GM19395 (cell line): ENCODE results near the gene HAGHL.
"Not testable (repeated sequence)": the region's sequence is repeated elsewhere in the genome, so short reads cannot be mapped to it uniquely, and the experiment has no call there.

ENCODE experiments used
- ATAC-seq: cut with Tn5 transposase; IDR thresholded peaks from one replicate; pipeline ENCODE4 v1.9.1; 2021; ENCODE audit warnings: mild to moderate bottlenecking, moderate library complexity; ENCODE audit not compliant: unreplicated experiment

The HAGHL gene

GRCh38 chr16:767743-768235 lies 40.9 kb downstream of the HAGHL start:
- ATAC-seq, result no peak

GRCh38 chr16:768428-768827 lies 41.5 kb downstream of the HAGHL start:
- ATAC-seq, result no peak

DNA sequence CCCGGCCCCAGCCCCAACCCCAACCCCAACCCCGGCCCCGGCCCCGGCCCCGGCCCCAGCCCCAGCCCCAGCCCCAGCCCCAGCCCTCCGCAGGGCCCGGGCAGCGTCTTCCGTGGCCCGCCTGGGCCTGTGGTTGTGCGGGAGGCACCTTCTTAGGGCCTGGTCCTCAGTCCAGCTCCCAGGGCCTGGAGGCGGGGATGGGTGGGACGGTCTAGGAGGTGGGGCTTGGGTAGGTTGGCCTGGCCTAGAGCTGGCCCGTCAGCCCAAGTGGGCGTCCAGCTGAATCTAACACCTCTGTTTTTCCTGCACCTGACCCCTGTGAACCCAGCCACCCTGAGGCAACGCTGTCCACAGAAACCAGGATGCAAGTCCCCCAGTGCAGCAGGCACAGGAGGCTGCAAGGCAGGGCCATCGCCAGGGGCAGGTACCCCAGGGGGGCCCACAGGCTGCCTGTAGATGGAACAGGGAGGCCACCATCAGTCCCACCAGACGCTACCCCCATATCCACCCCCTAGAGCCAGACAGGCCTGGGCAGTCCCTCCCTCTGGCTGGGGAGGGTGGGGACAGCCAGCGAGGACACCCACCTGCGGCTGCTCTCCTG lies 42.4 kb downstream of the HAGHL start:
- no peak for ATAC-seq

- no peak for ATAC-seq
Observed at GRCh38 chr16:769934-770333, 43.0 kb downstream of the HAGHL start.

GRCh38 chr16:770411-770810 lies 43.5 kb downstream of the HAGHL start:
- no peak for ATAC-seq

DNA sequence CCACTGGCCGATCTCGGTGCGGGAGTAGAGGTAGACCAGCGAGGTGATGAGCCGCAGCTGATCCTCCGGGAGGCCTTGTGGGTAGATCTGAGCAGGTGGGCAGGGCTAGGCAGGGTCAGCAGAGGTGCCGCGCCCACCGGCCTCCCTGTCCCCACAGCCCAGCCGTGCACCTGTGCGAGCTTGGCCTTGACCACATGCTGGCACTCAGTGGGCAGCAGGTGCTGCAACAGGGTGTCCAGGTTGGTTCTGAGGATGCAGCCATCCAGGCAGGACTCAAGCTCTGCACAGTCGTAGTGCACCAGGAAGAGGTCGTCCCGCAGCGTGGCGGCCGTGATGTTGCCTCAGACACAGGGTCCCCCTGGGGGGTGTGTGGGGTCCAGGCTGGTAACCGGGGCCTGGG lies 46.1 kb downstream of the HAGHL start:
- no peak for ATAC-seq

- ATAC-seq, result no peak
Observed at GRCh38 chr16:774086-775001, 47.4 kb downstream of the HAGHL start.

DNA sequence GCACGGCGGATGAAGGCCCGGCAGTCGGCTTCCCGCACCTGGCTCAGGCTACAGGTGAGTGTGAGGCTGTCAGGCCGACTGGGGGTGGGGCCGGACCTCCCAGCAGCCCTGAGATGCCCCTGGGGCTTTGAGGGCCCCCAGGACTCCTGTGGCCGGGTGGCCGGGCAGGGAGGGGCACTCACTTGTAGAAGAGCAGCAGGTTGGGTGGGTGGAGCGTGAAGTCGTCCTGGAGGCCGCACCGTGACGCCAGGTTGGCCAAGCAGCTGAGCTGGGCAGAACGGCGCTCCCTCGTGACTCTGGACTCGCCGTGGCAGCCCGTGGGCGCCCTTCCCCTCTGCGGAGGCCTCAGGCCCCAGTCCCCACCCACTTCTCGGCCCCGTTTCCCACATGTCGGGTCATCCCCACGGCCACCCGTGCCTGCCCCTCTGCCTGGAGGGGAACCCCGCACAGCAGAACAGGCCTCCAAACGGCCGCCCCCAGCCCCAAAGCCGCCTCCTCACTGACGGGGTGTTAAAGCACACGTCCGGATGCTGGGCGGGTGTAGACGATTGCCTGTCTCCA lies 48.4 kb downstream of the HAGHL start:
- ATAC-seq, result no peak

DNA sequence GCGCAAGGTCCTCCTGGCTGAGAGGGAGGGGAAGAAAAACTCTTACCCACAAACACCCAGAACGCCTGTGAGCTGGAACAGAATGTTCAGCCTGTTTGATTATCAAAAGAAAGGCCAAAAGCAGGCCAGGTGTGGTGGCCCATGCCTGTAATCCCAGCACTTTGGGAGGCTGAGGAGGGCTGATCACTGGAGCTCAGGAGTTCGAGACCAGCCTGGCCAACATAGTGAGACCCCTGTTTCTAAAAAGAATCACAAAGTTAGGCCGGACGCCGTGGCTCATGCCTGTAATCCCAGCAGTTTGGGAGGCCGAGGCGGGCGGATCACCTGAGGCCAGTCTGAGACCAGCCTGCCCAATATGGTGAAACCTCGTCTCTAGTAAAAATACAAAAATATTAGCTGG lies 49.4 kb downstream of the HAGHL start:
- not testable (repeated sequence) for ATAC-seq

- ATAC-seq, result no peak
Observed at GRCh38 chr16:776824-777223, 49.9 kb downstream of the HAGHL start.

GRCh38 chr16:777826-778225 lies 50.9 kb downstream of the HAGHL start:
- ATAC-seq, result no peak

- ATAC-seq, result no peak
Observed at GRCh38 chr16:778447-778846, 51.5 kb downstream of the HAGHL start.

DNA sequence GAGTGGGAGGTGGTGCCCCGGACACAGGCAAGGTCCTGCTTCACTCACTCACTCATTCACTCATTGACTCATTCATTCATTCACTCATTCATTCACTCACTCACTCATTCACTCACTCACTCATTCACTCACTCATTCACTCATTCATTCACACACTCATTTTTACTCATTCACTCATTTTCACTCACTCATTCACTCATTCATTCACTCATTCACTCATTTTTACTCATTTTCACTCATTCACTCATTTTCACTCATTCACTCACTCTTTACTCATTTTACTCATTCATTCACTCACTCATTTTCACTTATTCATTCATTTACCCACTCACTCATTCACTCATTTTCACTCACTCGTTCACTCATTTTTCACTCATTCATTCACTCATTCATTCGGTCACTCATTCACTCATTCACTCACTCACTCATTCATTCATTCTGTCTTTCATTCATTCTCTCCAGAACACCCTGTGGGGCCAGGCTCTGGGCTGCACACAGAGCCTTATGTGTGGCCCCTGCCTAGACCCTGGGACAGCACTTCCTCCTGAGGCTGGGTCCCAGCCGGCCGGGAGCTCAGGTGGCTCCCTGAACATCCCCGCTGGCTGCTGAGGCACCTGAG lies 52.1 kb downstream of the HAGHL start:
- no peak for ATAC-seq
